OCI-LY1 (cell line): Measurements from ENCODE around the gene LNPEP.
A peak's percentile ranks its signal among the peaks of the same experiment; 100 is the strongest.

Source experiments
- H2AFZ ChIP-seq: fragments of 200-600 bp; sonication (generic), shearing (Covaris generic); 2 replicates; pipeline ENCODE4 v1.6.0; 2014; ENCODE audit warnings: antibody characterized with exemption, mild to moderate bottlenecking, low read length
- H3F3A ChIP-seq: fragments of 200-600 bp; sonication (generic), shearing (Covaris generic); 2 replicates; pipeline ENCODE4 v1.6.0; 2014; ENCODE audit warnings: mild to moderate bottlenecking, antibody characterized with exemption, low read length, moderate library complexity; ENCODE audit not compliant: insufficient read depth
- H3K27ac ChIP-seq: fragments of 200-600 bp; sonication (generic); 2 replicates; pipeline ENCODE4 v1.5.1; 2014; ENCODE audit warnings: low read length, mixed run types, mild to moderate bottlenecking, low read depth; ENCODE audit not compliant: poor library complexity, severe bottlenecking
- H3K27me3 ChIP-seq: fragments of 200-600 bp; sonication (generic); 2 replicates; pipeline ENCODE4 v1.6.0; 2014; ENCODE audit warnings: antibody characterized with exemption, mild to moderate bottlenecking, low read length, moderate library complexity; ENCODE audit not compliant: insufficient read depth
- H3K36me3 ChIP-seq: fragments of 200-600 bp; sonication (generic); 2 replicates; pipeline ENCODE4 v1.6.1; 2014; ENCODE audit warnings: mild to moderate bottlenecking, antibody characterized with exemption, low read length, moderate library complexity, mixed read lengths; ENCODE audit not compliant: insufficient read depth
- H3K4me1 ChIP-seq: fragments of 200-600 bp; sonication (generic); 2 replicates; pipeline ENCODE4 v1.5.1; 2014; ENCODE audit warnings: mild to moderate bottlenecking, low read length, moderate library complexity; ENCODE audit not compliant: insufficient read depth, severe bottlenecking
- H3K4me2 ChIP-seq: fragments of 200-600 bp; sonication (generic), shearing (Covaris generic); 2 replicates; pipeline ENCODE4 v1.6.1; 2014; ENCODE audit warnings: low read length
- H3K4me3 ChIP-seq: fragments of 200-600 bp; sonication (generic); 2 replicates; pipeline ENCODE4 v1.5.1; 2014; ENCODE audit warnings: low read length, low read depth, mild to moderate bottlenecking, mixed read lengths; ENCODE audit not compliant: poor library complexity, severe bottlenecking
- H3K79me2 ChIP-seq: fragments of 200-600 bp; shearing (Covaris generic); 2 replicates; pipeline ENCODE4 v1.6.1; 2016; ENCODE audit warnings: mixed run types, low read length, mixed read lengths; ENCODE audit not compliant: insufficient read depth
- H3K9ac ChIP-seq: fragments of 200-600 bp; sonication (generic), shearing (Covaris generic); 2 replicates; pipeline ENCODE4 v1.6.1; 2014; ENCODE audit warnings: mild to moderate bottlenecking, low read length, mixed read lengths
- H3K9me2 ChIP-seq: fragments of 200-600 bp; sonication (generic), shearing (Covaris generic); 2 replicates; pipeline ENCODE4 v1.6.1; 2014; ENCODE audit warnings: low read depth, mild to moderate bottlenecking, low read length, mixed read lengths
- H3K9me3 ChIP-seq: fragments of 200-600 bp; shearing (Covaris generic); 2 replicates; pipeline ENCODE4 v1.6.1; 2014; ENCODE audit warnings: low read length, mixed read lengths
- H4K20me1 ChIP-seq: fragments of 200-600 bp; sonication (generic), shearing (Covaris generic); 2 replicates; pipeline ENCODE4 v1.6.0; 2016; ENCODE audit warnings: mild to moderate bottlenecking, low read length; ENCODE audit not compliant: insufficient read depth
- CTCF ChIP-seq: fragments of 200-600 bp; sonication (generic), shearing (Covaris generic); IDR thresholded peaks from 2 replicates; pipeline ENCODE4 v1.5.1; 2017; ENCODE audit warnings: mild to moderate bottlenecking, antibody characterized with exemption, low read length, moderate library complexity, mixed read lengths
- EZH2 ChIP-seq: fragments of 200-600 bp; sonication (generic), shearing (Covaris generic); IDR thresholded peaks from 2 replicates; pipeline ENCODE4 v1.8.0; 2017; ENCODE audit warnings: borderline replicate concordance, mixed run types, mild to moderate bottlenecking, antibody characterized with exemption, low read length, moderate library complexity, mixed read lengths

The LNPEP gene

GRCh38 chr5:97004423-97005060 is 68.7 kb downstream of the LNPEP start:
- H2AFZ ChIP-seq: no peak overlapping the region
- no peak for TF ChIP-seq CTCF
- no peak for TF ChIP-seq EZH2
- no peak overlapping the region for H3K27ac ChIP-seq
- no peaks in the 10 kb centered on the region for H3K9me2 ChIP-seq
- H3K4me3 ChIP-seq: no peak overlapping the region
- peaks cover 5% of the 10 kb centered on the region for H3F3A ChIP-seq
- H3K9ac ChIP-seq: no peak overlapping the region
- no peaks in the 10 kb centered on the region for H3K27me3 ChIP-seq
- no peak overlapping the region for H3K4me2 ChIP-seq
- H3K79me2 ChIP-seq: no peaks in the 10 kb centered on the region
- H4K20me1 ChIP-seq: no peaks in the 10 kb centered on the region
- no peaks in the 10 kb centered on the region for H3K9me3 ChIP-seq
- peaks cover 20% of the 10 kb centered on the region for H3K4me1 ChIP-seq
- peaks cover 79% of the 10 kb centered on the region for H3K36me3 ChIP-seq

GRCh38 chr5:97006454-97007060 is 70.7 kb downstream of the LNPEP start:
- TF ChIP-seq CTCF: no peak
- no peak for TF ChIP-seq EZH2
- Histone ChIP-seq H3K9ac (no peak overlapping the region), H3K4me3 (no peak overlapping the region), H4K20me1 (no peaks in the 10 kb centered on the region), H2AFZ (no peak overlapping the region), H3K9me3 (no peaks in the 10 kb centered on the region), H3K4me1 (peaks cover 27% of the 10 kb centered on the region), H3K27me3 (no peaks in the 10 kb centered on the region), H3K9me2 (no peaks in the 10 kb centered on the region), H3K79me2 (no peaks in the 10 kb centered on the region), H3F3A (peaks cover 5% of the 10 kb centered on the region), H3K4me2 (no peak overlapping the region), H3K27ac (no peak overlapping the region), H3K36me3 (peaks cover 76% of the 10 kb centered on the region)

- peaks cover 27% of the 10 kb centered on the region for H3K4me1 ChIP-seq
- H3F3A ChIP-seq: peaks cover 5% of the 10 kb centered on the region
- peak overlapping the region; percentile 80 for H3K27ac ChIP-seq
- H3K79me2 ChIP-seq: no peaks in the 10 kb centered on the region
- no peak overlapping the region for H2AFZ ChIP-seq
- no peaks in the 10 kb centered on the region for H3K27me3 ChIP-seq
- peak overlapping the region; percentile 21; the same call in 1 of the 2 replicates for H3K4me2 ChIP-seq
- TF ChIP-seq CTCF (no peak), EZH2 (no peak)
- H4K20me1 ChIP-seq: no peaks in the 10 kb centered on the region
- no peaks in the 10 kb centered on the region for H3K9me3 ChIP-seq
- peaks cover 76% of the 10 kb centered on the region for H3K36me3 ChIP-seq
- no peak overlapping the region for H3K9ac ChIP-seq
- no peaks in the 10 kb centered on the region for H3K9me2 ChIP-seq
- H3K4me3 ChIP-seq: peak overlapping the region; percentile 7
These were observed 73.5 kb downstream of the LNPEP start for GRCh38 chr5:97009212-97009898.
